HUES6 (cell line): ENCODE measurements around the gene ZNF195.

ENCODE experiments used
- H3K27ac ChIP-seq: 2 replicates; pipeline ENCODE4 v1.7.0; 2013; ENCODE audit warnings: low read depth, mild to moderate bottlenecking, low read length, inconsistent platforms
- H3K27me3 ChIP-seq: 2 replicates; pipeline ENCODE4 v1.6.1; 2013; ENCODE audit warnings: low read length; ENCODE audit not compliant: control insufficient read depth, insufficient read depth
- H3K36me3 ChIP-seq: 2 replicates; pipeline ENCODE4 v1.6.1; 2013; ENCODE audit warnings: low read length; ENCODE audit not compliant: control insufficient read depth, insufficient read depth
- H3K4me1 ChIP-seq: 2 replicates; pipeline ENCODE4 v1.6.1; 2013; ENCODE audit warnings: low read length; ENCODE audit not compliant: control insufficient read depth, insufficient read depth
- H3K4me3 ChIP-seq: 2 replicates; pipeline ENCODE4 v1.5.1; 2013; ENCODE audit warnings: low read depth, low read length
- H3K9ac ChIP-seq: one replicate; pipeline ENCODE4 v1.6.1; 2013; ENCODE audit warnings: mild to moderate bottlenecking, low read length
- H3K9me3 ChIP-seq: 2 replicates; pipeline ENCODE4 v1.6.1; 2013; ENCODE audit warnings: low read depth, low read length; ENCODE audit not compliant: control insufficient read depth, insufficient read depth

The ZNF195 gene

GRCh38 chr11:3369366-3369765 lies 9.6 kb downstream of the ZNF195 start:
- H3K27me3 ChIP-seq = no peaks in the 10 kb centered on the region
- no peak overlapping the region for H3K27ac ChIP-seq
- H3K9ac ChIP-seq = no peak overlapping the region
- peaks cover 56% of the 10 kb centered on the region; the same call in 1 of the 2 replicates for H3K9me3 ChIP-seq
- peaks cover 99% of the 10 kb centered on the region for H3K36me3 ChIP-seq
- H3K4me1 ChIP-seq = no peaks in the 10 kb centered on the region
- H3K4me3 ChIP-seq = no peak overlapping the region; the same call in 1 of the 2 replicates

- H3K4me3 ChIP-seq = no peak overlapping the region
- H3K27ac ChIP-seq = no peak overlapping the region
- H3K4me1 ChIP-seq = no peaks in the 10 kb centered on the region
- H3K36me3 ChIP-seq = peaks cover 99% of the 10 kb centered on the region
- H3K9me3 ChIP-seq = peaks cover 57% of the 10 kb centered on the region
- H3K27me3 ChIP-seq = no peaks in the 10 kb centered on the region
- no peak overlapping the region for H3K9ac ChIP-seq
Observed at GRCh38 chr11:3368199-3368598, 10.7 kb downstream of the ZNF195 start.

DNA sequence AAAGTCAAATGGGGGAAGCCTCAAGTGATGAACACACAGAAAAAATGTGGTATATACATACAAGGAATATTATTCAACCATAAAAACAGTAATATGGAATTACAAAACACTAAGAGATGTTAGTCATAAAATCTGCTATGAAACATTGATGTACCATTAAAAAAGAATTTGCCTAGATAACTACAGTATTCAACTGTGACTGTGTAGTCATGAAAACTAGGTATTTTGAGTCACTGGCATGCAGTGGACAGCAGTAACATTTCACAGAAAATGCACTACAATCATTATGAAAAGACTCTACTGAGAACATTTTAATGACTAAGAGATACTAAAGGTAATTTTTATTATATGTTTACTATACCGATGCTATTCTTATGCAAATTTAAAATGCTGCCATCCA lies 11.7 kb downstream of the ZNF195 start:
- Histone ChIP-seq H3K27ac (no peak overlapping the region), H3K9me3 (peaks cover 67% of the 10 kb centered on the region), H3K36me3 (peaks cover 99% of the 10 kb centered on the region), H3K4me3 (no peak overlapping the region), H3K4me1 (no peaks in the 10 kb centered on the region), H3K27me3 (no peaks in the 10 kb centered on the region), H3K9ac (no peak overlapping the region)

DNA sequence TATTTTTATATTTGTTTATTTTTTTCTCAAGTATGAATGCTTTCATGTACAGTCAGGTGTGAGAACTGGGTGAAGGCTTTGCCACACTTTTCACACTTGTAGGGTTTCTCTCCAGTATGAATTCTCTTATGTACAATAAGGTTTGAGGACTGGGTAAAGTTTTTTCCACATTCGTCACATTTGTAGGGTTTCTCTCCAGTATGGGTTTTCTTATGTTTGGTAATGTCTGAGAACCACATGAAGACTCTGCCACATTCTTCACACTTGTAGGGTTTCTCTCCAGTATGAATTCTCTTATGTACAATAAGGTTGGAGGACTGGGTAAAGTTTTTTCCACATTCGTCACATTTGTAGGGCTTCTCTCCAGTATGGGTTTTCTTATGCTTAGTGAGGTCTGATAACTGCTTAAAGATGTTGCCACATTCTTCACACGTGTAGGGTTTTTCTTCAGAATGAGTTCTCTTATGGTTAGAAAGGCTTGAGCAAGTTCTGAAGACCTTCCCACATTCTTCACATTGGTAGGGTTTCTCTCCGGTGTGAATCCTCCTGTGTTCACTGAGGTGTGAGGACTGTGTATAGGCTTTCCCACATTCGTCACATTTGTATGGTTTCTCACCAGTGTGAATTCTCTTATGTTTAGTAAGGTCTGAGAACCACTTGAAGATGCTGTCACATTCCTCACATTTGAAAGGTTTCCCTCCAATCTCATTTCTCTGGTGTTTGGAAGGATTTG lies 19.7 kb downstream of the ZNF195 start:
- H3K9me3 ChIP-seq = peaks cover 91% of the 10 kb centered on the region
- no peak overlapping the region for H3K27ac ChIP-seq
- no peak overlapping the region for H3K9ac ChIP-seq
- H3K4me1 ChIP-seq = no peaks in the 10 kb centered on the region
- H3K36me3 ChIP-seq = peaks cover 74% of the 10 kb centered on the region
- no peaks in the 10 kb centered on the region for H3K27me3 ChIP-seq
- peak overlapping the region; percentile 8; the same call in 1 of the 2 replicates for H3K4me3 ChIP-seq

DNA sequence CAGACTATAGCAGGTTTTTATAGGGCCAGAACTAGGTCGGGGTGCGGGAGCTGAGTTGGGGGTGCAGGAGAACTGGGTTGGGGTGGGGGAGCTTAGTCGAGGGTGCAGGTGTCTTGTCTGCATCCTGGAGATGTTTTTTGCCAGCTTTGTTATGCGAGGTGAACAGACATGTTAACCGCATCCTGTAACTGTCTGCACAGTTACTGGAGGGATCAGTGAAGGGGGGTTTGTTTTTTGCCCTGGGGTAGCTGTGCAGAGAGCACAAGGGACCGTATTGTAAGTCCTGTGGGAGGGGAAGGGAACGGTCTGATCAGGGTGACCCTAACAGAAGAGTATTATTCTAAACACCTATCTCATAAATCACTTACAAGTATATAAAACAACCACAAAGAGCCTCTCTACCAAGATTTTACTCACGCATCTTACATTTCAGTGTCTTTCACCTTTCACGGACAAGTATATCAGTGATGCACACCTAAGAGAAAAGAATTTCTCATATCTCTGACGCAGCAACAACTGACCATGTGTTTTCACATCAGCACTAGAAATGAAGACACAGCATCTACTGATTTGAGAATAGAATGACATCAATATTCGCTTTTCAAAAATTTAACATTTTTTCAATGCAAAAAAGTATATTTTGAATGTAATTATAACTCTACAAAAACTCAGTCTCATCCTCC lies 20.8 kb downstream of the ZNF195 start:
- peaks cover 83% of the 10 kb centered on the region for H3K9me3 ChIP-seq
- H3K27ac ChIP-seq = no peak overlapping the region
- H3K4me3 ChIP-seq = no peak overlapping the region
- no peak overlapping the region for H3K9ac ChIP-seq
- H3K36me3 ChIP-seq = peaks cover 62% of the 10 kb centered on the region
- H3K4me1 ChIP-seq = no peaks in the 10 kb centered on the region
- H3K27me3 ChIP-seq = no peaks in the 10 kb centered on the region

DNA sequence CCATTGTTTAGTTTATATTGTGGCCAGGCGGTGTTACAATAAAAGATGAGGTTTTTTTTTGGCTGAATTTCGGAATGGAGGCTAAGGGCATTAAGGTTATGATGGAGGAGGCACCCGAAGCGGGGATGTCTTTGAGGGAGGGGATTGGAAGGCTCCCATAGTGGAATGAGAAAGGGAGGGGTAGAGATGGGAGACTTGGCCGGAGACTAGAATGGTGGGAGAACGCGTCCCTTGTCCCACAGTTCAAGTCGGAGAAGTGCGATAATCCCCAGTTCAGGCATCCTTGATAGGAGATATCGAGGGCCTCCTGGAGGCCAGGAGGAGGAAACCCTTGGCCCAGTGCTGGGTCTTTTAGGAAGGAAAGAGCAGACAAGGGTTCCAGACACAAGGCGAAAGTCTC lies 21.6 kb downstream of the ZNF195 start:
- peaks cover 54% of the 10 kb centered on the region for H3K36me3 ChIP-seq
- no peak overlapping the region for H3K4me3 ChIP-seq
- peaks cover 75% of the 10 kb centered on the region for H3K9me3 ChIP-seq

GRCh38 chr11:3356858-3357257 lies 22.1 kb downstream of the ZNF195 start:
- H3K4me1 ChIP-seq = no peaks in the 10 kb centered on the region; the same call in 1 of the 2 replicates
- H3K27me3 ChIP-seq = no peaks in the 10 kb centered on the region
- peaks cover 71% of the 10 kb centered on the region for H3K9me3 ChIP-seq
- no peak overlapping the region for H3K4me3 ChIP-seq
- no peak overlapping the region for H3K9ac ChIP-seq
- no peak overlapping the region for H3K27ac ChIP-seq
- H3K36me3 ChIP-seq = peaks cover 50% of the 10 kb centered on the region

More for the DNA sequence above, 21.6 kb downstream of the ZNF195 start:
- H3K27ac ChIP-seq = no peak overlapping the region
- no peaks in the 10 kb centered on the region for H3K27me3 ChIP-seq
- no peak overlapping the region for H3K9ac ChIP-seq
- H3K4me1 ChIP-seq = no peaks in the 10 kb centered on the region; the same call in 1 of the 2 replicates

DNA sequence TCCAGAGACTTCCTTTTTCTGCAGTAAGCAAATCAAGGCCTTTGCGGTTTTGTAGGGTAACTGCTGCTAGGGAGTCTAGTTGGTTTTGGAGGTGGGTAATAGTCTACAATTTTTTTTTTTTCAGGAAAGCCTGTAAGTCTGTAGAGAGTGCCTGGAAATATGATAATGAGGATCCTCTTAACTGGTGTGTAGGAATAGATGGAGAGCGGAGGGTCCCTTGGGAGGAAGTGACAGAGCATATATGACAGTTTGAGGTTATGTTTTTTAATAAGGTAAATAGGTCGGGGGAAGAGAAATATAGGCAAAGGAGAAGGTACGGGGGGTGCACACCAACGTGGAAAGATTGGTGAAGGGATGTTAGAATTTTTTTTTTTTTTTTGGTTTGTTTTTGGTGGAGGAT lies 25.9 kb downstream of the ZNF195 start:
- H3K9ac ChIP-seq = no peak overlapping the region
- peaks cover 35% of the 10 kb centered on the region for H3K9me3 ChIP-seq
- H3K4me1 ChIP-seq = no peaks in the 10 kb centered on the region; the same call in 1 of the 2 replicates
- peaks cover 12% of the 10 kb centered on the region; the same call in 1 of the 2 replicates for H3K36me3 ChIP-seq
- no peak overlapping the region for H3K4me3 ChIP-seq
- no peaks in the 10 kb centered on the region for H3K27me3 ChIP-seq
- H3K27ac ChIP-seq = no peak overlapping the region

DNA sequence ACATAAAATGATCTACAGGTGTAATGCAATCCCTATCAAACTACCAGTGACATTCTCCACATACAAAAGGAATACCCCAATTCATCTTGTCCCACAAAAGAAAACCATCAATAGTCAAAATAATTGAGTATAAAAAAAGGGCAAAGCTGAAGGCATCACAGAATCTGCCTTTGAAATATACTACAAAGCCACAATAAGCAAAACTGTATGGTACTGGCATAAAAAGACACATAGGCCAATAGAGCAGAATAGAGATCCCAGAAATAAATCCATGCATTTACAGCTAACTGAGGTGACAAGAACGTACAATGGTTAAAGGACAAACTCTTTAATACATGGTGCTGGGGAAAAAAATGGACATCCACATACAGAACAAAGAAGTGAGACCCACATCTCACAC lies 31.8 kb downstream of the ZNF195 start:
- Histone ChIP-seq H3K27me3 (no peaks in the 10 kb centered on the region), H3K4me1 (peaks cover 8% of the 10 kb centered on the region; the same call in 1 of the 2 replicates), H3K9me3 (peaks cover 8% of the 10 kb centered on the region), H3K9ac (no peak overlapping the region), H3K36me3 (no peaks in the 10 kb centered on the region), H3K4me3 (no peak overlapping the region), H3K27ac (no peak overlapping the region)

DNA sequence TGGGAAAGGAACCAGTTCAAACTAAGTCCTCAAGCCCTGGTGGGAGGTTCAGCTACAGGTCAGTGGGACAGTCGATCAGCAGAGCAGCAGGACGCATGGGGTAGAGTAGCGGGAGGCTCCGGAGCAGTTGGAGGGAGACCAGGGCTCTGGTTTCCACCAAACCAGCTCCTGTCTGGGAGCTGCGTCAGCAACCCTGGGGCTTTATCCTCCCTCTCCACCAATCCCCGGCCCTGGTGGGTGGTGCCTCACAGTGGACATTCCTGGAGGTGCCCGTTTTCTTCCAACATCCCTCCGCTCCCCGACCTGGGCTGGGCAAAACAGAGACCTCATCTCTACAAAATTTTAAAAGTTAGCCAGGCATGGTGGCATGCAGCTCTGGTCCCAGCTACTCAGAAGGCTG lies 32.4 kb downstream of the ZNF195 start:
- H3K36me3 ChIP-seq = no peaks in the 10 kb centered on the region
- peaks cover 8% of the 10 kb centered on the region for H3K9me3 ChIP-seq

GRCh38 chr11:3345736-3346135 lies 33.2 kb downstream of the ZNF195 start:
- Histone ChIP-seq H3K4me3 (no peak overlapping the region), H3K4me1 (peaks cover 8% of the 10 kb centered on the region; the same call in 1 of the 2 replicates), H3K27me3 (no peaks in the 10 kb centered on the region), H3K36me3 (no peaks in the 10 kb centered on the region), H3K9me3 (peaks cover 8% of the 10 kb centered on the region), H3K9ac (no peak overlapping the region), H3K27ac (no peak overlapping the region)

More for the DNA sequence above, 32.4 kb downstream of the ZNF195 start:
- Histone ChIP-seq H3K9ac (no peak overlapping the region), H3K27me3 (no peaks in the 10 kb centered on the region), H3K27ac (no peak overlapping the region), H3K4me3 (no peak overlapping the region), H3K4me1 (peaks cover 8% of the 10 kb centered on the region; the same call in 1 of the 2 replicates)
